Calu3 (cell line): ENCODE measurements around the gene ZYX. TPM values are rescaled to one million over a fixed set of nuclear protein-coding genes. Genes with fewer than 3 reads are reported as not detected.
A peak's percentile ranks its signal among the peaks of the same experiment; 100 is the strongest.

Experiments
- BruUV-seq: library from RNA; stranded (reverse); fragments of 400-500 nt; replicated peaks from 2 replicates; lab custom pipeline; 2021; lab: Mats Ljungman, UMichigan
- CTCF ChIA-PET: fragments of 300-600 bp; sonication (Branson Sonifier 250); formaldehyde crosslinking; loops from one replicate; lab custom pipeline; 2022; ENCODE audit warnings: antibody characterized with exemption; lab: Charles Lee
- DNase-seq: peaks from one replicate; pipeline ENCODE4 v3.0.0; 2022
- H3K27ac Mint-ChIP-seq: one replicate; pipeline ENCODE4 v1.8.0; 2022; ENCODE audit warnings: mixed read lengths; ENCODE audit not compliant: unreplicated experiment
- H3K27me3 Mint-ChIP-seq: one replicate; pipeline ENCODE4 v1.8.0; 2022; ENCODE audit warnings: mixed read lengths; ENCODE audit not compliant: unreplicated experiment
- H3K36me3 Mint-ChIP-seq: one replicate; pipeline ENCODE4 v1.8.0; 2022; ENCODE audit warnings: mild to moderate bottlenecking, moderate library complexity, mixed read lengths; ENCODE audit not compliant: insufficient read depth, unreplicated experiment
- H3K4me1 Mint-ChIP-seq: one replicate; pipeline ENCODE4 v1.8.0; 2022; ENCODE audit warnings: mild to moderate bottlenecking, low read depth, mixed read lengths; ENCODE audit not compliant: unreplicated experiment
- H3K4me3 Mint-ChIP-seq: one replicate; pipeline ENCODE4 v1.8.0; 2022; ENCODE audit warnings: mild to moderate bottlenecking, low read depth, moderate library complexity, mixed read lengths; ENCODE audit not compliant: unreplicated experiment
- H3K9me3 Mint-ChIP-seq: one replicate; pipeline ENCODE4 v1.8.0; 2022; ENCODE audit warnings: low read depth, mixed read lengths; ENCODE audit not compliant: unreplicated experiment
- CTCF ChIP-seq: fragments of 200-600 bp; IDR thresholded peaks from one replicate; pipeline ENCODE4 v1.8.0; 2022; ENCODE audit warnings: antibody characterized with exemption; ENCODE audit not compliant: unreplicated experiment
- intact Hi-C: fragments of 100-400 bp; cut with micrococcal nuclease; formaldehyde crosslinking; loops from one replicate; pipeline ENCODE4 v1.10.0; 2022; ENCODE audit not compliant: unreplicated experiment
- total RNA-seq: library from RNA; stranded (reverse); gene quantifications from 2 replicates; pipeline ENCODE4 v1.2.3, GENCODE V29; 2022

Gene ZYX
- total RNA-seq, 1 experiment from 2014 or later, result 114 TPM

- DNase-seq, result no peak
- H3K27ac Mint-ChIP-seq, result no peak overlapping the region
- H3K4me3 Mint-ChIP-seq, result no peak overlapping the region
- H3K4me1 Mint-ChIP-seq, result peaks cover 20% of the 10 kb centered on the region
- CTCF ChIA-PET, result no interaction called here
- intact Hi-C loops, result no loop called here
- BruUV-seq, result no TSS peak
- H3K36me3 Mint-ChIP-seq, result peaks cover 27% of the 10 kb centered on the region
- no peak for TF ChIP-seq CTCF
- H3K27me3 Mint-ChIP-seq, result no peaks in the 10 kb centered on the region
- H3K9me3 Mint-ChIP-seq, result no peaks in the 10 kb centered on the region
Measured at GRCh38 chr7:143405173-143406001, 24.2 kb downstream of the ZYX start.

GRCh38 chr7:143406002-143406357, 24.8 kb downstream of the ZYX start:
- Mint-ChIP-seq H3K4me1 (peaks cover 20% of the 10 kb centered on the region), H3K36me3 (peaks cover 22% of the 10 kb centered on the region), H3K4me3 (no peak overlapping the region), H3K9me3 (no peaks in the 10 kb centered on the region), H3K27ac (no peak overlapping the region), H3K27me3 (no peaks in the 10 kb centered on the region)
- BruUV-seq, result no TSS peak
- CTCF ChIA-PET, result no interaction called here
- intact Hi-C loops, result no loop called here
- TF ChIP-seq CTCF, result no peak
- DNase-seq, result no peak

- Mint-ChIP-seq H3K4me1 (peaks cover 20% of the 10 kb centered on the region), H3K4me3 (peak overlapping the region; percentile 88), H3K27ac (peak overlapping the region; percentile 81), H3K9me3 (no peaks in the 10 kb centered on the region), H3K36me3 (peaks cover 18% of the 10 kb centered on the region), H3K27me3 (no peaks in the 10 kb centered on the region)
- BruUV-seq, result no TSS peak
- no peak for TF ChIP-seq CTCF
- CTCF ChIA-PET, result interaction anchor here (0.5 to 1.2 kb wide), 3 partner anchors 15 to 97 kb away, joined by 3 to 12 read pairs (median 3); no protein-coding TSS in a partner anchor
- intact Hi-C loops, result loop anchor here (2.0 kb wide), 2 partner anchors 87 to 167 kb away; no protein-coding TSS in a partner anchor
- no peak for DNase-seq
Measured at GRCh38 chr7:143407287-143408251, 26.4 kb downstream of the ZYX start.

GRCh38 chr7:143408252-143408685, 27.1 kb downstream of the ZYX start:
- intact Hi-C loops, result loop anchor here (2.0 kb wide), 2 partner anchors 87 to 167 kb away; no protein-coding TSS in a partner anchor
- peak overlapping the region; percentile 88 for H3K4me3 Mint-ChIP-seq

More at GRCh38 chr7:143408252-143408685, 27.1 kb downstream of the ZYX start:
- no TSS peak for BruUV-seq
- CTCF ChIA-PET, result interaction anchor here (0.5 to 1.3 kb wide), 5 partner anchors 16 to 457 kb away, joined by 3 to 12 read pairs (median 3); no protein-coding TSS in a partner anchor
- Mint-ChIP-seq H3K36me3 (peaks cover 18% of the 10 kb centered on the region), H3K27me3 (no peaks in the 10 kb centered on the region), H3K4me1 (peaks cover 20% of the 10 kb centered on the region), H3K27ac (no peak overlapping the region), H3K9me3 (no peaks in the 10 kb centered on the region)
- no peak for DNase-seq
- TF ChIP-seq CTCF, result no peak
